PC-3 (cell line): ENCODE data around the gene AKNA.

Experiments
- EZH2 ChIP-seq: fragments of 300-600 bp; sonication (generic); IDR thresholded peaks from one replicate; pipeline ENCODE4 v1.6.1; 2017; ENCODE audit warnings: antibody characterized with exemption, mild to moderate bottlenecking, low read length; ENCODE audit not compliant: unreplicated experiment
- EZH2phosphoT487 ChIP-seq: fragments of 300-600 bp; sonication (generic); IDR thresholded peaks from 2 replicates; pipeline ENCODE4 v1.6.1; 2018; ENCODE audit warnings: mild to moderate bottlenecking, antibody characterized with exemption, low read length, borderline replicate concordance
- TF ChIP-seq, protein P1 (sequence below): fragments of 300-600 bp; sonication (generic); conservative IDR thresholded peaks from 2 replicates; pipeline ENCODE4 v1.5.1; 2017; ENCODE audit warnings: antibody characterized with exemption, low read depth, mild to moderate bottlenecking, low read length

DNA sequence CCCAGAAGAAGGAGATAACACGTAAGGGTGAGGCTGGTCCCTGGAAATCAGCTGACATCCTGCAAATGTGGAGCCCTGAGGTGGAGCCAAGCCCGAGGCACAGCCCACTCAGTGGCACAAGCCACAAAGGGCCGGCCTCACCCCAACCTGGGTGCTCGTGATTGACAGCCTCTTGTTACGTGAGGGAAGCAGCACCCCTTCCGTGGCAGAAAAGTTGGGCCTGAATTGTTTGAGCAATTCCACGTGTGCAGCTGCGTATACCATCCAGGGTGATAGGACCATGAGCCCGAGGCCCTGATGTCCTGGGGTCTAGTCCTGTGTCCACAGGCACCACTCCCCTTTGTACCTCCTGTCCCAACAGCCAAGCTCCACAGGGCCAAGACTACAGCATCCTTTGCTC, 53.3 kb downstream of the AKNA start:
- TF ChIP-seq, protein P1, sequence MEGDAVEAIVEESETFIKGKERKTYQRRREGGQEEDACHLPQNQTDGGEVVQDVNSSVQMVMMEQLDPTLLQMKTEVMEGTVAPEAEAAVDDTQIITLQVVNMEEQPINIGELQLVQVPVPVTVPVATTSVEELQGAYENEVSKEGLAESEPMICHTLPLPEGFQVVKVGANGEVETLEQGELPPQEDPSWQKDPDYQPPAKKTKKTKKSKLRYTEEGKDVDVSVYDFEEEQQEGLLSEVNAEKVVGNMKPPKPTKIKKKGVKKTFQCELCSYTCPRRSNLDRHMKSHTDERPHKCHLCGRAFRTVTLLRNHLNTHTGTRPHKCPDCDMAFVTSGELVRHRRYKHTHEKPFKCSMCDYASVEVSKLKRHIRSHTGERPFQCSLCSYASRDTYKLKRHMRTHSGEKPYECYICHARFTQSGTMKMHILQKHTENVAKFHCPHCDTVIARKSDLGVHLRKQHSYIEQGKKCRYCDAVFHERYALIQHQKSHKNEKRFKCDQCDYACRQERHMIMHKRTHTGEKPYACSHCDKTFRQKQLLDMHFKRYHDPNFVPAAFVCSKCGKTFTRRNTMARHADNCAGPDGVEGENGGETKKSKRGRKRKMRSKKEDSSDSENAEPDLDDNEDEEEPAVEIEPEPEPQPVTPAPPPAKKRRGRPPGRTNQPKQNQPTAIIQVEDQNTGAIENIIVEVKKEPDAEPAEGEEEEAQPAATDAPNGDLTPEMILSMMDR, result no peak
- TF ChIP-seq EZH2phosphoT487 (no peak), EZH2 (no peak)
